ENCODE data around the gene KATNAL1.

Gene KATNAL1

GRCh38 chr13:30158774-30159445 lies 148.4 kb downstream of the KATNAL1 start:
- ChIA-PET POLR2A (ENCODE audit: low non-redundant PET) (no interaction called here), CTCF (interaction anchor here (0.6 to 3.3 kb wide), 4 partner anchors 24 to 399 kb away, joined by 3 to 18 read pairs (median 4); no protein-coding TSS in a partner anchor)
- H3K27ac ChIP-seq = no peak overlapping the region
- 0 out of 2 replicates have a peak, but pooled peaks have one; percentile 10 for TF ChIP-seq CTCF (conservative IDR thresholded peaks at IDR 0.05; ENCODE audit: low read depth)
- peak; percentile 6 for DNase-seq (ENCODE audit: low spot score)

- ChIA-PET POLR2A (ENCODE audit: low non-redundant PET) (no interaction called here), CTCF (interaction anchor here (0.6 to 3.3 kb wide), 2 partner anchors 25 to 261 kb away, joined by 4 to 18 read pairs; no protein-coding TSS in a partner anchor)
- no peak for TF ChIP-seq CTCF (conservative IDR thresholded peaks at IDR 0.05; ENCODE audit: low read depth)
- no peak overlapping the region for H3K27ac ChIP-seq
- no peak for DNase-seq (ENCODE audit: low spot score)
These were observed 149.7 kb downstream of the KATNAL1 start for GRCh38 chr13:30157616-30157993.

GRCh38 chr13:30156826-30157615 lies 150.3 kb downstream of the KATNAL1 start:
- ChIA-PET POLR2A (ENCODE audit: low non-redundant PET) (no interaction called here), CTCF (interaction anchor here (0.6 to 3.3 kb wide), 2 partner anchors 25 to 262 kb away, joined by 4 to 18 read pairs; no protein-coding TSS in a partner anchor)
- no peak for TF ChIP-seq CTCF (conservative IDR thresholded peaks at IDR 0.05; ENCODE audit: low read depth)
- H3K27ac ChIP-seq = no peak overlapping the region
- DNase-seq (ENCODE audit: low spot score) = no peak

GRCh38 chr13:30156270-30156669 lies 151.1 kb downstream of the KATNAL1 start:
- TF ChIP-seq CTCF (conservative IDR thresholded peaks at IDR 0.05; ENCODE audit: low read depth) = no peak
- ChIA-PET CTCF (interaction anchor here (3.3 kb wide), 1 partner anchor 24 kb away, joined by 18 read pairs; no protein-coding TSS in a partner anchor), POLR2A (ENCODE audit: low non-redundant PET) (no interaction called here)
- no peak overlapping the region for H3K27ac ChIP-seq
- DNase-seq (ENCODE audit: low spot score) = no peak

GRCh38 chr13:30154931-30155330 lies 152.4 kb downstream of the KATNAL1 start:
- no peak for DNase-seq (ENCODE audit: low spot score)
- H3K27ac ChIP-seq = no peak overlapping the region
- no peak for TF ChIP-seq CTCF (conservative IDR thresholded peaks at IDR 0.05; ENCODE audit: low read depth)
- ChIA-PET CTCF (no interaction called here), POLR2A (ENCODE audit: low non-redundant PET) (no interaction called here)

- no peak for TF ChIP-seq CTCF (conservative IDR thresholded peaks at IDR 0.05; ENCODE audit: low read depth)
- no peak for DNase-seq (ENCODE audit: low spot score)
- H3K27ac ChIP-seq = no peak overlapping the region
- CTCF ChIA-PET = interaction anchor here (0.7 kb wide), 1 partner anchor 1329 kb away, joined by 4 read pairs; no protein-coding TSS in a partner anchor
- POLR2A ChIA-PET (ENCODE audit: low non-redundant PET) = no interaction called here
These were observed 152.8 kb downstream of the KATNAL1 start for GRCh38 chr13:30154531-30154930.

Data from RWPE1 (cell line).